ENCODE measurements around the gene FKBP1B.

Gene FKBP1B

GRCh38 chr2:24058564-24059271 lies 9.2 kb downstream of the FKBP1B start:
- Histone ChIP-seq H3K4me3 (ENCODE audit: low read length) (no peak overlapping the region), H2AFZ (ENCODE audit: low read depth, low read length) (no peak overlapping the region), H3K36me3 (ENCODE audit: insufficient read depth, low read length) (peaks cover 13% of the 10 kb centered on the region), H3K9me3 (ENCODE audit: low read length) (no peaks in the 10 kb centered on the region), H3K4me1 (ENCODE audit: insufficient read depth, low read length) (no peaks in the 10 kb centered on the region), H3K27me3 (ENCODE audit: insufficient read depth, low read length) (no peaks in the 10 kb centered on the region)

GRCh38 chr2:24065341-24065740 lies 15.8 kb downstream of the FKBP1B start:
- H2AFZ ChIP-seq (ENCODE audit: low read depth, low read length) = no peak overlapping the region
- no peaks in the 10 kb centered on the region for H3K27me3 ChIP-seq (ENCODE audit: insufficient read depth, low read length)
- H3K36me3 ChIP-seq (ENCODE audit: insufficient read depth, low read length) = peaks cover 52% of the 10 kb centered on the region

GRCh38 chr2:24072259-24072658 lies 22.7 kb downstream of the FKBP1B start:
- Histone ChIP-seq H2AFZ (ENCODE audit: low read depth, low read length) (no peak overlapping the region), H3K9me3 (ENCODE audit: low read length) (no peaks in the 10 kb centered on the region), H3K4me1 (ENCODE audit: insufficient read depth, low read length) (peaks cover 9% of the 10 kb centered on the region), H3K27me3 (ENCODE audit: insufficient read depth, low read length) (no peaks in the 10 kb centered on the region), H3K36me3 (ENCODE audit: insufficient read depth, low read length) (peaks cover 49% of the 10 kb centered on the region), H3K4me3 (ENCODE audit: low read length) (no peak overlapping the region)

More at GRCh38 chr2:24065341-24065740, 15.8 kb downstream of the FKBP1B start:
- Histone ChIP-seq H3K9me3 (ENCODE audit: low read length) (no peaks in the 10 kb centered on the region), H3K4me3 (ENCODE audit: low read length) (no peak overlapping the region), H3K4me1 (ENCODE audit: insufficient read depth, low read length) (no peaks in the 10 kb centered on the region)

GRCh38 chr2:24073816-24074215 lies 24.3 kb downstream of the FKBP1B start:
- Histone ChIP-seq H3K27me3 (ENCODE audit: insufficient read depth, low read length) (no peaks in the 10 kb centered on the region), H3K4me3 (ENCODE audit: low read length) (no peak overlapping the region), H3K9me3 (ENCODE audit: low read length) (no peaks in the 10 kb centered on the region), H3K4me1 (ENCODE audit: insufficient read depth, low read length) (peaks cover 9% of the 10 kb centered on the region), H2AFZ (ENCODE audit: low read depth, low read length) (no peak overlapping the region), H3K36me3 (ENCODE audit: insufficient read depth, low read length) (peaks cover 44% of the 10 kb centered on the region)

GRCh38 chr2:24075259-24075658 lies 25.7 kb downstream of the FKBP1B start:
- Histone ChIP-seq H3K36me3 (ENCODE audit: insufficient read depth, low read length) (peaks cover 45% of the 10 kb centered on the region), H3K27me3 (ENCODE audit: insufficient read depth, low read length) (no peaks in the 10 kb centered on the region), H3K9me3 (ENCODE audit: low read length) (no peaks in the 10 kb centered on the region), H2AFZ (ENCODE audit: low read depth, low read length) (no peak overlapping the region), H3K4me1 (ENCODE audit: insufficient read depth, low read length) (peaks cover 9% of the 10 kb centered on the region), H3K4me3 (ENCODE audit: low read length) (peak overlapping the region; percentile 85)

GRCh38 chr2:24075915-24076848 lies 26.6 kb downstream of the FKBP1B start, which contains the start of gene SF3B6:
Gene SF3B6, minus strand, starts transcription at chr2:24076326. Its CDS starts 97 bp downstream, at chr2:24076229.
- Histone ChIP-seq H3K27me3 (ENCODE audit: insufficient read depth, low read length) (no peaks in the 10 kb centered on the region), H3K9me3 (ENCODE audit: low read length) (no peaks in the 10 kb centered on the region), H3K4me1 (ENCODE audit: insufficient read depth, low read length) (peaks cover 9% of the 10 kb centered on the region), H2AFZ (ENCODE audit: low read depth, low read length) (peak within 1 kb of the TSS; percentile 0), H3K36me3 (ENCODE audit: insufficient read depth, low read length) (peaks cover 48% of the 10 kb centered on the region), H3K4me3 (ENCODE audit: low read length) (peak within 1 kb of the TSS; percentile 85)

- H2AFZ ChIP-seq (ENCODE audit: low read depth, low read length) = peak overlapping the region; percentile 0
These were observed 27.5 kb downstream of the FKBP1B start for GRCh38 chr2:24076849-24077534.

GRCh38 chr2:24077535-24077877 lies 28.0 kb downstream of the FKBP1B start:
- no peak overlapping the region for H3K4me3 ChIP-seq (ENCODE audit: low read length)
- no peaks in the 10 kb centered on the region for H3K9me3 ChIP-seq (ENCODE audit: low read length)
- H3K4me1 ChIP-seq (ENCODE audit: insufficient read depth, low read length) = peaks cover 9% of the 10 kb centered on the region
- no peak overlapping the region for H2AFZ ChIP-seq (ENCODE audit: low read depth, low read length)
- peaks cover 44% of the 10 kb centered on the region for H3K36me3 ChIP-seq (ENCODE audit: insufficient read depth, low read length)
- no peaks in the 10 kb centered on the region for H3K27me3 ChIP-seq (ENCODE audit: insufficient read depth, low read length)

More at GRCh38 chr2:24076849-24077534, 27.5 kb downstream of the FKBP1B start:
- Histone ChIP-seq H3K36me3 (ENCODE audit: insufficient read depth, low read length) (peaks cover 48% of the 10 kb centered on the region), H3K27me3 (ENCODE audit: insufficient read depth, low read length) (no peaks in the 10 kb centered on the region), H3K4me3 (ENCODE audit: low read length) (peak overlapping the region; percentile 85), H3K4me1 (ENCODE audit: insufficient read depth, low read length) (peaks cover 9% of the 10 kb centered on the region), H3K9me3 (ENCODE audit: low read length) (no peaks in the 10 kb centered on the region)

GRCh38 chr2:24077879-24078278 lies 28.3 kb downstream of the FKBP1B start:
- Histone ChIP-seq H3K4me1 (ENCODE audit: insufficient read depth, low read length) (peaks cover 9% of the 10 kb centered on the region), H3K27me3 (ENCODE audit: insufficient read depth, low read length) (no peaks in the 10 kb centered on the region), H2AFZ (ENCODE audit: low read depth, low read length) (no peak overlapping the region), H3K36me3 (ENCODE audit: insufficient read depth, low read length) (peaks cover 44% of the 10 kb centered on the region), H3K9me3 (ENCODE audit: low read length) (no peaks in the 10 kb centered on the region), H3K4me3 (ENCODE audit: low read length) (no peak overlapping the region)

- H3K4me3 ChIP-seq (ENCODE audit: low read length) = no peak overlapping the region
- no peak overlapping the region for H2AFZ ChIP-seq (ENCODE audit: low read depth, low read length)
- peaks cover 36% of the 10 kb centered on the region for H3K36me3 ChIP-seq (ENCODE audit: insufficient read depth, low read length)
- peaks cover 16% of the 10 kb centered on the region for H3K4me1 ChIP-seq (ENCODE audit: insufficient read depth, low read length)
- H3K9me3 ChIP-seq (ENCODE audit: low read length) = no peaks in the 10 kb centered on the region
- H3K27me3 ChIP-seq (ENCODE audit: insufficient read depth, low read length) = no peaks in the 10 kb centered on the region
These were observed 31.2 kb downstream of the FKBP1B start for GRCh38 chr2:24080701-24081100.

GRCh38 chr2:24082787-24083566 lies 33.4 kb downstream of the FKBP1B start:
- H3K27me3 ChIP-seq (ENCODE audit: insufficient read depth, low read length) = no peaks in the 10 kb centered on the region
- peak overlapping the region; percentile 20 for H2AFZ ChIP-seq (ENCODE audit: low read depth, low read length)
- H3K4me3 ChIP-seq (ENCODE audit: low read length) = peak overlapping the region; percentile 61
- peaks cover 32% of the 10 kb centered on the region for H3K36me3 ChIP-seq (ENCODE audit: insufficient read depth, low read length)
- peaks cover 14% of the 10 kb centered on the region for H3K4me1 ChIP-seq (ENCODE audit: insufficient read depth, low read length)
- H3K9me3 ChIP-seq (ENCODE audit: low read length) = no peaks in the 10 kb centered on the region
